Limb (tissue), 2 donors: ENCODE measurements around the gene FOXK2.
A peak's percentile ranks its signal among the peaks of the same experiment; 100 is the strongest.

Experiments
- DNase-seq, 2 donors: peaks; one replicate each; pipeline ENCODE4 v3.0.0-alpha.2; 2016; ENCODE audit errors: extremely low spot score in 2 of 2

The FOXK2 gene

DNA sequence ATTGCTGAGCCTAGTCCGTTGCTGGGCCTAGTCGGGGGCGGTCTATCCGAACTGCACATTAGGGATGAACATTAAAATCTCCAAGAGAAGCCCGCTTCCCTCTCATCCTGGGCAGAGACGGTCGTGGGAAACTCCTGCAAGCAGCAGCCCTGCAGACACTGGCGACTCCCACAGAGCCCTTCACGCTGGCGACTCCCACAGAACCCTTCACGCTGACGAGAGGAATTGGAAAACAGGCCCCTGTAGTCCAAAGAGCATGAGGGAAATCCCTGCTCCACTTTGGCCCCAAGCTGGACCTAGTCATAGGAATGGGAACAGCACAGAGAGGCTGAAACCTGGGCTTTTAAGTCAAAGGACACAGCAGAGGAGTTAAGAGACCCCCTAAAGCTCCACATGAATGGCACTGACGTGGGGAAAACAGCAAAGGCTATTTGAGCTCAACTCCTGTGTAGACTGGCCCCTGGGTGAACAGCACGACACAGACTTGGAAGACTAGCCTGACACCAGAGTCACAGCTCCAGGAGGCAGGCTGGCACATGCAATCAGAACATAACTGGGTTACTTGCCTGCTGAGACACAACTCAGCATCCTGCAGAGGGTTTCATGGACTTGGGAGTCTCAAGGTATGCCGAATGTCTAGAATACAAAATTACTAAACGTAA, 86.5 kb downstream of the FOXK2 start:
- no peak for DNase-seq

DNA sequence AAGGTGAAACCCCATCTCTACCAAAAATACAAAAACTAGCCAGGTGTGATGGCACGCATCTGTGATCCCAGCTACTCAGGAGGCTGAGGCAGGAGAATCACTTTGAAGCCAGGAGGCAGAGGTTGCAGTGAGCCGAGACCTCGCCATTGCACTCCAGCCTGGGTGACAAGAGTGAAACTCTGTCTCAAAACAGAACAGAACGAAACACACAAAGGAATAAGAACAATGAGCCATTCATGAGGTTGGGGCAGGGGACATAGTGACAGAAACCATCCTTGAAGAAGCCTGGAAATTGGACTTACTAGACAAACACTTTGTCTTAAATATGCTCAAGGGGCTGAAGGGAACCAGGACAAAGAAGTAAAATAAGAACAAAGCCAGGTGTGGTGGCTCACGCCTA, 89.3 kb downstream of the FOXK2 start:
- no peak for DNase-seq

DNA sequence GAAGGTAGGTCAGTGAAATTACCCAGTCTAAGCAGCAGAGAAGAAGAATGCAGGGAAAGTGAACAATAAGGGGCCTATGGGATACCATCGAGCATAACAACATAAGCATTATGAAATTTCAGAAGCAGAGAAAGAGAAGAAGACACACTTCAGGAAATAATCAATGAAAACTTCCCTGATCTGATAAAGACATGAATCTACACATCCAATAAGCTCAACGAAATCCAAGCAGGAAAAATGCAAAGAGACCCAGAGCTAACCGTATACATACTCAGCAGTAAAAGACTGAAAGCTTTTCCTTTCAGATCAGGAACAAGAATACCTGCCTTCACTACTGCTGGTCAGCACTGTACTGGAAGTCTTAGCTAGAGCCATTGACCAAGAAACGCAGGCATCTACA, 90.1 kb downstream of the FOXK2 start:
- no peak for DNase-seq

DNA sequence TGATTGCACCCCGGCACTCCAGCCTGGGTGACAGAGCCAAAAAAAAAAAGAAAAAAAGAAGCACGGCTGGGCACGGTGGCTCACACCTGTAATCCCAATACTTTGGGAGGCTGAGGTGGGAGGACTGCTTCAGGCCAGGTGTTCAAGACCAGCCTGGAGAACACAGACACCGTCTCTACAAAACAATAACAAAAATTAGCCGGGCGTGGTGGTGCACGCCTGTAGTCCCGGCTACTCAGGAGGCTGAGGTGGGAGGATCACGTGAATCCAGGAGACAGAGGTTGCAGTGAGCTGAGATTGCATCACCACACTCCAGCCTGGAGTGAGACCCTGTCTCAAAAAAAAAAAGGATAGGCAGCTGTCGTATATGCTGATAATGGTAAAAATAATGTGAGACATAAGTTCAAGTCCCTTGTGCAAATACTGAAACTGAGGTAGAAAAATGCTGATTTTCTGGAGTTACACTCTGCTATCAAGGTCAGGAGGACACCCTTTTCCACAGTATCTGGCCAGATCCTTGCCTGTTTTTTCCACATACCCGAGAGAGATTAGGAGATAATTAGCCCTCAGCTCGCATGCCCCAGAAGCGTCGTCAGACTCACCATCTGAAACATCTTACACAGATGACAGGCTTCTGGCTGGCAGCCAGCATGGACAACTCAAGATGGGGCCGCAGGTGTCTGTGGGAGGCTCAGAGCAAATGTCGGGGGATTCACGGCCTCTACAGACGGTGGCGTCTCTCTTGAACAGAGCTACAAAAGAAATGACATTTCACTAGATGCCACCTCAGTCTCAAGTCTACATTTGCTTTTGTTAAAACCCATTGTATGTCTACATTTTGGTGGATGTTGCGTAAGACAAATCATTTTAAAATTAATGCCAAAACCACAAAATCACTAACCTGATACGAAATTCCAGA, 91.9 kb downstream of the FOXK2 start:
- peak in 1 of 2 donors; percentile 66 for DNase-seq

DNA sequence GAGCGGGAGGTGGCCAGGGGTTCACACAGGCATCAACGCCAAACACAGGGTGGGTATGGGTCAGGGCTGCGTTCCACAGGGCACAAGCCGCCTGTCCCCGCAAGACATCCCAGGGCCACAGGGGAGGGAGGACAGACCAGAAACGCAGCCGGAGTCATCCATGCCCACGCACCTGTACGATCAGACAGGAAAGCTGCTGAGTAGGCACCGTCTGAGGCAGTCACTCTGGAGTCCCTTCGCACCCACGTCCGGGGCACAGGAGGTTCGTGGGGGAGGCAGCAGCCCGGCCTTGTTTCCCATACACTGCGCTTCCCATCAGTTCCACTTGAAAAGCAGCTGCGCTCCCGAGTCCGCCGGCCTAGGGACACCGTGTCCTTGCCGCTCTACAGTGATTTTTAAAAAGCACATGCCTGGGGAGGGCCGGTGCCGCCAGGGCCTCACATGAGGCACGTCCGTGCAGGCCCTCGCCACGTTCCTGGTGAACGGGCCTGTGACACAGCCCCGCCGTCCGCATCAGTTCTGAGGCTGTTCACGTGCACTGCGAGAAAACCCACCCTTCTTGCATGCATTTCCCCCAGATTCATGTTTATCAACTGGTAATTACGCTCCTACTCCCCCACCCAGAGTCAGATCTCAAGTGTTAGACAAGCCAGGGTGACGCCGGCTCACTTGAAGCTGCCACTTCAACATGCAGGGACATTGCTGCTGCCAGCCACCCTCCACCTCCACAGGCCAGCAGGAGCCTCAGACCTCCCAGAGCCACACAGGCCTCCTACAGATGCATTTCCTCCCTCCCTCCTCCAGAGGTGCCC, 94.0 kb downstream of the FOXK2 start:
- DNase-seq, result no peak

DNA sequence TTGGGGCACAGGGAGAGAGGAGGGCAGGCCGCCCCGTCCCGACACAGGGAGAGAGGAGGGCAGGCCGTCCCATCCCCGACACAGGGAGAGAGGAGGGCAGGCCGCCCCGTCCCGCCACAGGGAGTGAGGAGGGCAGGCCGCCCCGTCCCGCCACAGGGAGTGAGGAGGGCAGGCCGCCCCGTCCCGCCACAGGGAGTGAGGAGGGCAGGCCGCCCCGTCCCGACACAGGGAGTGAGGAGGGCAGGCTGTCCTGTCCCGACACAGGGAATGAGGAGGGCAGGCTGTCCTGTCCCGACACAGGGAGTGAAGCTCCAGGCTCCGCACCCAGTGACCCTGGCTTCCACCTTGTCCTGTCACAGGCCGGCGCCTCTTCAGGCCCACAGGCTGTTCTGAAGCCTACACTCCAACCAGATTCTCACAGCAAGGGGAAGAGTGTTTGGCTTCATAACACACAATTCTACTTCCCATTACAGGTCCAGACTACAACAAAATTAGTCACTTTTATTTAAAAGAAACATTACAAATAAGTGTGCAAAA, 94.6 kb downstream of the FOXK2 start:
- no peak for DNase-seq

DNA sequence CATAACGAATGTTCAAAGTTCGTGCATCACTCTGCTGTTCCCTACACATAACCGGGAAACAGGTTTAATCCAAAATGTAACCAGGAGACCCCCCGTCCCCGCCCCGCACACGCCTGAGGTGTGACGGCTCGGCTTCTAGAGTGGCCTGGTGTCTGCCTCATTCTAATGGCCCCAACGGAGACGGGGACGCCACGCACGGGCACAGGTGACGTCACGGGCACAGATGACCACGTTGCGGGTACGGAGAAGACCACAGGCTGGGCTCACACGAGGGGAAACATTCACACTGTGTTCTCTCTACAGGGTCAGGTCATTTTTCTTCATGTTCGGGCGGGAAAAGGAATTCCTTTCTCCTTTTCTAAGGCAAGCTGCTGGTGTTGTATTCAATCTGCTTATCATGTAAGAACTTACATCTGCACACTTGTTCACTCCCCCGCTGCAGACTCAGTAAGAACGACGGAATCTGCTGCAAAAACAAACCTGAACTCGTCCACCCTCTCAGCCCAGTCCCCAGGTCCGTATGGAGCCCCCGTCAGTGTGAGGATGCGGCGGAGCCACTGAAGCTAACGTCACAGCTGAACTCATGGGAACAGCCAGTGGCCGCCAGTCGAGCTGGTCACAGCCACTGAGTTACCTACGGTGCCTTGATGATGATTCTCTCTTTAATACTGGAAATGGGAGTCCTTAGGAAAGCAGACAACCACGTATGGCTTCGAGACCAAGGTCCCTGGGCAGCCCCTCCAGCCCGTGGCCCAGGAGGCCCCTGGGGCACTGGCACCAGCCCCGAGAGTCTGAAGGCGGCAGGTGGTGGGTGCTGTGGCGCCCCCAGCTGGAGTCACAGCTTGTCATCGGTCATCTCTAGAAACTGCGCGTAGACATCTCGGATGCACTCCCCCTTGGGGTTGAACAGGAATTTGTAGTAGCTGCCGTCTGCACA, 95.8 kb downstream of the FOXK2 start:
- DNase-seq, result no peak

DNA sequence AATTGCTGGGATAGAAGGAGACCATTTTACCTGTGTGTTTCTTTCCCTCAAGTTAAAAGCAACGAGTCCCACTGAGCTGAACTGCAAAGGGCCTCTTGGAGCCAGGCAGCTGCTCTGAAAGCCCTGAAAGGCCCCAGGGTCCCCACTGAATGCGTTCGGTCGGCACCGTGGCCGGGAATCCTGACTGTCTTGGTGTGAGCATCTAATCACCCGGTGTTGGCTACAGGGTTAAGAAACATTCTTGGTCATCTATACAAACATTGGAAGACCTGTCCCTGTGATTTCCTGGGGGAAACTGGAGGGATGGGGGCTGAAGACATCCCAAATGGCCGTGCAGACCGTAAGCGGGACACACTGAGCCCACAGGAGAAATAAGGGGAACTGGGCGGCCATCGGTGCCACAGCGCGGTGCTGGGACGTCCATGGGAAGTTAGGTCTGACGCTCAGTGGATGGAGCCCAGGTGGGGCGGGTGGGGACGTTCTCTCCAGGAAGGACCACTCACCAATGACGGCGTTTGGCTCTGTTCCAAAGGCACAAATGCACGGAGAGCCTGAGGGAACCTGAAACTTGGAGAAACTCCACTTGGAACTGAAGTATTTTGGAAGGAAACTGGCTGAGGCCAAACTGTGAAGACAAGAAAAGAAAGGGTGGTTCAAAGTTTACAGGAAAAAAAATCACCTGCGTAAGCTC, 96.6 kb downstream of the FOXK2 start:
- DNase-seq, result no peak

DNA sequence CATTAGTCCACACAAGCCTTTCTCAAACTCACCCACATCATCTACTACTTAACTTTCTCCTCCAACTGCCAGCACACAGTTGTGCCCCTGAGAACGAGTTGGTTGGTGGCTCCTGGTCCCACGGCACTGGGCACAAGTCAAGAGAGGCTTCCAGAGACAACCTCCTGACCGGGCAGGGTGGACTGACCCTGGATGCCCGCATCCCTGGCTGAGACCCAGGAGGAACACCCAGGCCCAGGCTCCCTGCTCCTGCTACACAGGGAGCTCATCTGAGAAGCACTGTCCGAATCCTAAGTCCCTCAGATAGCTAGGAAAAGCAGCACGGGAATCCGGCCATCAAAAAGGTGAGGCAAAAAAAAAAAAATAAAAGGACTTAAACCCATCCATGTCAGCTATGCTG, 99.7 kb downstream of the FOXK2 start:
- DNase-seq, result no peak

DNA sequence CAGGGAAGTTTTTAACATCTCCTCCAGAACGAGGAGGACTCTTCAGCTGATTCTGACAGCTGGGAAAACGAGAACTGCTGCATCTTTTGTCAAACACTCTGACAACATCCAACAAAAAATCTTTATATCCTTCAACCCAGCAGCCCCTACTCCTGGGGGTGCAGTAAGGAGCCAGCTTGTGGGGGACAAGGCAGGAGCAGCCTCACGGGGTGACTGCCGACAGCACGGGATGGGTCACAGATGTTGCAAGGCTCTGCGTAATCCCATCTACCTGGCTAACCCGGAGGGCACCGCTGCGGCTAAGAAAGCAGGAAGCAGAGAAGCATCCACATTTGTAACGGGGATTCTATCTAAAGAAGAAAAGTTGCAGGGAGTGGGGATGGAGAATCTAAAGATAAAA, 100.1 kb downstream of the FOXK2 start:
- no peak for DNase-seq

DNA sequence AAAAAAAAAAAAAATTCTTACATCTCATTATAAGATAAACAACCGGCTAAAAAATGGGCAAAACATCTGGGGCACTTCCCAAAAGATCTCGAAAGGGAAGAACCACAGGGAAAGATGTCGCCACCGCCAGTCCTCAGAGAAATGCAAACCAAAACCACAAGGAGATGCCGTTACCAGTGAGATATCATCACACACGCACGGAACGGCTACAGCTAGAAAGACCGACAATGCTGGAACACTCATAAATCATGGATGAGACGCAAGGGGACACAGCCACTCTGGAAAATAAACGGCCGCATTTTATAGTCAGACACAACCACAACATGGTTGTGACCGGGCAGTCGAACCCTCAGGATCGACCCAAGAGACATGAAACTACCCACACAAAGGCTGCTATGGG, 104.2 kb downstream of the FOXK2 start:
- DNase-seq, result no peak

DNA sequence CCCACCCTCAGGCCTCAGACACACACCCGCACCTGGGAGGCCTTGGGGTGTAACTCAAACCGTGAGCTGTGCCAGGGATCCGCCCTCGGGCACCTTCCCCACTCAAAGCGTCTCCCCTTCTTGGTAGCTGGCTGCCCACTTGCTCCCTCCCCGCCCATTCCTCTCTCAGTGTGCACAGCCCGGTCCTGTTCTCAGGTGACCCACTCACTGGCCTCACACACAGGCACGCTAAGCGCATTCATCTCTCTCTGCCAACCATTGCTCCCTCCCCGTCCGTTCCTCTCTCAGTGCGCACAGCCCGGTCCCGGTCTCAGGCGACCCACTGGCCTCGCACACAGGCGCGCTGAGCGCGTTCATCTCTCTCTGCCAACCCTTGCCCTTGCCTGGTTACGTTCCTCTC, 107.9 kb downstream of the FOXK2 start:
- DNase-seq, result no peak

DNA sequence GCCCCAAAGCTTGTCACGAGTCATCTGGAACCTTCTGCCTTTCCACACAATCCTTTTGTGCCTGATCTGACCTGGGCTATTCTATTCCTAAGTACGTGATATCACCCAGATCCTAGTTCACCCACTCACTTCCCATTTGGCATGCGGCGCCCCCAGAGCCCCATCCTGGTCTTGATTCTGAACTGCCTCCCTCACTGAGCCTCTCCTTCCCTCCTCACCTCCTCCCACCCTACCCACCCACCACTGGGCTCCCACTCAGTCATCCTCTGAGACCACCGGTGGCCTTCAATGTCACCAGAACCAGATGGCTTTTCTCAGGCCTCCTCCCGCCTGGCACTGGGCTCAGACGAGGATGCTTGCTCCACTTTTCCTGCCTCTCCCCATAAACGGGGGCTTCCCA, 110.2 kb downstream of the FOXK2 start:
- DNase-seq, result no peak

DNA sequence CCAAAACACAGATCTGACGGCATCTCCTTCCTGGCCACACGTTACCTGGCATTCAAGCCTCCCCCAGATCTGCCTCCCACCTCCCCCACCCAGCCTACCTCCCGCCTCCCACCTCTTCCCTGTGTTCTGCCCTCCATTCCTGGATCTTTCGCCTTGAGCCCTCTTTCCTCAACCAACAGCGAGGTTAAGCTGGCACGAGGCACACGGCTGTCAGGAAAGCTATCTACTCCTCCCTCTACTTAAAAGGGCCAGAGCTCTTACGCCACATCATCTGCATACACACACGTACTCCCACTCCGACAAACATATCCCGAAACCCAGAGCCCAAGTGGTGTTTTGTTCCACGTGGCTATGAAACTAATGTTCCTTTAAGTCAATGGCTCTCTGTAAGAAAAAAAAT, 110.7 kb downstream of the FOXK2 start:
- DNase-seq, result no peak

DNA sequence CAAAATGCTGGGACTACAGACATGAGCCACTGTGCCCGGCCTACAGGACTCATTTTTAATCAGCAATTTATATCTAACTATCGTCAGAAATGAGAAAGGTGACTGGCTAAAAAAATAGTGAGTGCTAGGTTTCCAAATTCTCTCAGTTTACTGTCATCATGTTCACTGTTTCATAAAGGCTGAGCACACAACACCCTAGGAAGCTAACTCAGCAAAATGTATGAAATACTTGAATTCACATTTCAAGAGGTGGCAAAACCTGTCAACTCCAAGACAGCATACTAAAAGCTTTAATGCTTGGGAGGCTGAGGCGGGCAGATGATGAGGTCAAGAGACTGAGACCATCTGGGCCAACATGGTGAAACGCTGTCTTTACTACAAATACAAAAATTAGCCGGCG, 112.0 kb downstream of the FOXK2 start:
- DNase-seq, result no peak

DNA sequence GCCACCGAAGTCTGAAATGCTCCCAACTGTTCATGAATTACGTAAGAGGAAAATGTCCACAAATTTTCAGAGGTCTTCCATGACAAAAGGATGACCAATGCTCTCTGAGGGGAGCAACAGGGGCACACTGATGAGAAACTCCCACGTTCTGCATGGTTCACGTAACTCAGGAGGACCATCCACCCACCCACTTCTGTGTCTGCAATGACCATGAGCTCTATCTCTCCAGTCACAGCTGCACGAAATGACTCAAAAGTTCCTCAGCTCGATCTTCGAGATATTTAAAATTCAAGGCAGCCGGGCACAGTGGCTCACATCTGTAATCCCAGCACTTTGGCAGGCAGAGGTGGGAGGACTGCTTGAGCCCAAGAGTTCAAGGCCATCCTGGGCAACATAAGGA, 112.9 kb downstream of the FOXK2 start:
- no peak for DNase-seq

DNA sequence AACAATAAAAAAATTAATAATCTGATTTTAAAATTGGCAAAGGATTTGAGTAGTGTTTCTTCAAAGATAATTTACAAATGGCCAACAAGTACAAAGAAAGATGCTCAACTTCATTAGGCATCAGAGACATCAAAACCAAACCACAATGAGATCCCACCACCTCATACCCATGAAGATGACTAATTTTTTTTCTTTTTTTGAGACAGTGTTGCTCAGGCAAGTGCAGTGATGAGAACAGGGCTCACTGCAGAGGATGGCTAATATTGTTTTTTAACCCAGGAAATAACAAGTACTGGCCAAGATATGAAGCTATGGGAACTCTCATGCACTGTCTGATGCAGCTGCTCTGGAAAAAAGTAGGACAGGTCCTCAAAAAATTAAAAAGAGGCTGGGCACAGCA, 113.8 kb downstream of the FOXK2 start:
- DNase-seq, result no peak

DNA sequence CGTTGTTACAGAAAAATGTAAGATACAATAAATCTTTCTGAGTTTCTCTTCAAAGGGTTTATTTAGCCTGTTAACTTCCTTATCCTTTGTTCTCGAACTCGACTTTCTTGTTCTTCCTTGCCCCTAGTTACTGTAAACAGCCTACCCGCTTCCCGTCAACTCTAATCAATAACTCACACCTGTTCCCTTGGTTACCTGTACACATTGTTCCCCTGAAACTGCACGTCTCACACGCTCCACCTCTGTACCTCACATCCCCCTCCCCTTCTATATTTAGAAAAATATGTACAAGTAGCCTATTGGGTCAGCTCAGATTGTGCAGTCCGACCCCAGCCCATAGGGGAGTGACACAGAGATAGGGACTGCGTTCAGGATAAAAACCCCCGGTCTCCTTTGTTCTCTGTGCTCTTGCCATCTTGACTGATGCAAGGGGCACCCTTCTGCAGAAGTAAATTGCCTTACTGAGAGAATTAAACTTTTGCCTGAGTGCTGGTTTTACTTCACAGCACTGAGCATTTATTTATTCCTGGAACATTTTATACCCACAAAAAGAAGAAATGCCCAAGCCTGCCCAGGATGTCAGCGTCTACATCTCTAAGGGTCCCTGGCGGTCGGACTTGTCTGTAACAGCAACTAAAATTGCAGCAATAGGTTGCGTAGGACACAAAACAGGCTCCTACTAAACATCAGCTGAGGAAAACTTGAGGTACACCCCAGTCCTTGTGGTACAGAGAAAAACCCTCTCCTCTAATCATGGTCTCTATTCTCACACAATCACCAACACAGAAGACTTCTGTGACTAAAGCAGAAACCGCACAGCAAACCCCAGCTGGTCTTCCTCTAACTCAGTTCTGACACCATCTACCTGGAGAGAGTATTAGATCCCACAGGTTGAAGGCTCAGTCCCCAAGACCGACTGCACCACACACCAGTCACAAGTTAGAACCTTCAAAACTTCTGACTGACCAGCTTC, 117.4 kb downstream of the FOXK2 start:
- DNase-seq, result no peak

DNA sequence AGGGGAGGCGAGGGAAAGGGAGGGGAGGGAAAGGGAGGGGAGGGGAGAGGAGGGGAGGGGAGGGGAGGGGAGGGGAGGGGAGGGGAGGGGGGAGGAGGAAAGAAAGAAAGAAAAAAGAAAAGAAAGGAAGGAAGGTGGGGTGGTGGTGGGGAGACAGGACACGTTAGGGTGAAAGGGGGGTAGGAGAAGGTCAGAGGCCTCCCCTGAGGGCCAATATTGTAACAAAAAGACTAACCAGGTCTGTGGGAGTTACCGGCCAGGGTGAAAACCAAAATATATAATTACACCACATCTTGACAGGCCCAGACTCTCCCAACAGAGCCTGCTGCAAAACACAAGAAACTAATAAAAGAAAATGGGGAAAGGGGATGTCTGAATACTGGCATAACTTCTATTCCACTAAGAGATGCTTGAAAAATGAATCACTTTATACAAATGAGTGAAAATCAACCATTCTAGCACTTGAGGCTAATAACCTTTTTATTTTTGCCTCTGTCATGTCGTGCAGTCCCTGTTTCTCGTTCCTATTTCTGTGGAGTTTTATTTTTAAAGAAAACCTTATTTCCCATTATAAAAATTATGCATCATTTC, 118.7 kb downstream of the FOXK2 start:
- DNase-seq, result no peak
